Small intestine (tissue), 7 donors: ENCODE data around the gene IL17D. TPM values are rescaled to one million over a fixed set of nuclear protein-coding genes. Genes with fewer than 3 reads are reported as not detected.

Experiments
- DNase-seq, 2 donors: peaks; one replicate each; pipeline versions ENCODE4 v3.0.0 to v3.0.0-alpha.2; 2013
- FAIRE-seq: peaks from 2 replicates; lab custom pipeline; 2012; peaks lifted over from hg19 to GRCh38; lab: Jason Lieb, UNC
- H3K27ac ChIP-seq, 3 donors: one replicate each; pipeline ENCODE4 v1.5.1; 2013; ENCODE audit warnings: low read length in 2 of 3, mild to moderate bottlenecking in 2 of 3, control low read depth in 1 of 3, inconsistent platforms in 1 of 3, low read depth in 1 of 3, moderate library complexity in 1 of 3
- H3K27me3 ChIP-seq, 3 donors: one replicate each; pipeline ENCODE4 v1.6.1; 2013; ENCODE audit warnings: low read length in 3 of 3, inconsistent platforms in 1 of 3; ENCODE audit not compliant: control insufficient read depth in 3 of 3, insufficient read depth in 3 of 3
- H3K36me3 ChIP-seq, 3 donors: one replicate each; pipeline ENCODE4 v1.6.1; 2013; ENCODE audit warnings: low read length in 3 of 3, inconsistent platforms in 1 of 3, low read depth in 1 of 3, mild to moderate bottlenecking in 1 of 3, moderate library complexity in 1 of 3; ENCODE audit not compliant: control insufficient read depth in 3 of 3, insufficient read depth in 2 of 3
- H3K4me1 ChIP-seq, 3 donors: one replicate each; pipeline ENCODE4 v1.6.1; 2013; ENCODE audit warnings: low read length in 2 of 3, inconsistent platforms in 1 of 3, low read depth in 1 of 3, mild to moderate bottlenecking in 1 of 3, moderate library complexity in 1 of 3; ENCODE audit not compliant: control insufficient read depth in 3 of 3, insufficient read depth in 2 of 3
- H3K4me3 ChIP-seq, 3 donors: one replicate each; pipeline ENCODE4 v1.5.1; 2013; ENCODE audit warnings: low read length in 3 of 3, control low read depth in 1 of 3, inconsistent platforms in 1 of 3, low read depth in 1 of 3, mild to moderate bottlenecking in 1 of 3, moderate library complexity in 1 of 3
- H3K9me3 ChIP-seq, 2 donors: one replicate each; pipeline ENCODE4 v1.6.1; 2013; ENCODE audit warnings: low read depth in 1 of 2, low read length in 1 of 2; ENCODE audit not compliant: control insufficient read depth in 2 of 2, insufficient read depth in 1 of 2
- WGBS, 3 donors: extraction: QIAGEN DNeasy Blood & Tissue Kit; methylation state at CpG; one replicate each; pipeline ENCODE4 v1.1.7; 2013; 5-methylcytosine and 5-hydroxymethylcytosine counted together
- polyA plus RNA-seq, 4 donors: library from polyadenylated mRNA; stranded (reverse) in 3 of 4; unstranded in 1 of 4; fragments of 200-250 nt in 3 of 4; fragments of 120-200 nt in 1 of 4; gene quantifications; one replicate each; pipeline versions ENCODE4 v1.2.1 to v1.2.3, GENCODE V29; 2013
- donor health status: healthy with polysubstance abuse.
- donor health status: control.
- donor health status: control.
- donor health status: Bipolar disorder and iron deficiency.
- donor health status: healthy.

IL17D gene
- polyA plus RNA-seq, 4 donors, result 1.7 to 28.4 (median 2.0) TPM

DNA sequence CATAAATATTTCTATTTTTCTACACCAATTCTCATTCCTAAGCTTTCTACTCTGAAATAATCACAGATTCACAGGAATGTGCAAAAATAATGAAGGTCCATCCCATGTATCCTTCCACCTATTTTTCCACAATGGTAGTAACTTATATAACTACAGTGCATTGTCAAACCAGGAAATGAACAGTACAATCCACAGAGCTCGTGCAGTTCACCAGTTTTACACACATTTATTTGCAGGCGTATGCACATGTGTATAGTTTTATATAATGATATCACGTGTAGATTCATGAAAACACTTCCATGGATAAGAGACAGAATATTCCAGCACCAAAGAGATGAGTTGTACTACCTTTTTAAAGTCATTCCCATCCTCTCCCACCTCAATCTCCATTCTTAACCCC is 57.4 kb downstream of the IL17D start:
- H3K36me3 ChIP-seq, result peaks cover 0 to 3% (median 0%) of the 10 kb centered on the region in 3 donors
- no peak overlapping the region for H3K4me3 ChIP-seq
- no peaks in the 10 kb centered on the region for H3K4me1 ChIP-seq
- 72 to 85% (median 79%) methylated on average over 3 of the region's 3 CpGs for WGBS, 3 donors
- peaks cover 0 to 14% of the 10 kb centered on the region in 2 donors for H3K9me3 ChIP-seq
- H3K27me3 ChIP-seq, result no peaks in the 10 kb centered on the region
- DNase-seq, result no peak
- no peak for FAIRE-seq
- no peak overlapping the region for H3K27ac ChIP-seq

DNA sequence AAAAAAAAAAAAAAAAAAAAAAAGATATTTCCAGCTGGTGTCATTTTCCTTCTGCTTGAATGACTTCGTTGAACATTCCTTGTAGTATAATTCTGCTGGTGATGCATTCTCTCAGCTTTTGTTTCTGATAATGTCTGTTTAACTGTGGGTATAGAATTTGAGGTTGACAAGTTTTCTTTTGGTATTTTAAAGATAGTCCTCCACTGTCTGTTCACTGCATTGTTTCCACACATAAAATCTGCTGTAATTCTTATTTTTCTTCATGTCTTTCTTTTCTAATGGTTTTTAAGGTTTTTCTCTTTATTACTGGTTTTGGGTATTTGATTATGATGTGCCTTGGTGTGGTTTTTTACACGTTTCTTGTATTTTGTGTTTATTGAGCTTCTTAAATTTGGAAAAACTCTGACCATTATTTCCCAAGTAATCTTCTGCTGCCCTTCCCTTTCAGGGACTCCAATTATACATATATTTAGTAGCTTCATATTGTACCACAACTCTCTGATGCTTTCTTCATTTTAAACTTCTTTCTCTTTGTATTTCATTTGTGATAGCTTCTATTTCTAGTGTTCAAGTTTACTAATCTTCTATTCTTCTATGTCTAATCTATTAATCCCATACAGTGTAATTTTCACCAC is 63.9 kb downstream of the IL17D start:
- no peaks in the 10 kb centered on the region for H3K4me1 ChIP-seq
- no peak for DNase-seq
- H3K27ac ChIP-seq, result no peak overlapping the region
- H3K27me3 ChIP-seq, result no peaks in the 10 kb centered on the region
- peaks cover 0 to 7% (median 0%) of the 10 kb centered on the region in 3 donors for H3K36me3 ChIP-seq
- H3K9me3 ChIP-seq, result peaks cover 0 to 22% of the 10 kb centered on the region in 2 donors
- no peak for FAIRE-seq
- 90 to 97% (median 95%) methylated on average over 2 of the region's 2 CpGs for WGBS, 3 donors
- H3K4me3 ChIP-seq, result no peak overlapping the region

DNA sequence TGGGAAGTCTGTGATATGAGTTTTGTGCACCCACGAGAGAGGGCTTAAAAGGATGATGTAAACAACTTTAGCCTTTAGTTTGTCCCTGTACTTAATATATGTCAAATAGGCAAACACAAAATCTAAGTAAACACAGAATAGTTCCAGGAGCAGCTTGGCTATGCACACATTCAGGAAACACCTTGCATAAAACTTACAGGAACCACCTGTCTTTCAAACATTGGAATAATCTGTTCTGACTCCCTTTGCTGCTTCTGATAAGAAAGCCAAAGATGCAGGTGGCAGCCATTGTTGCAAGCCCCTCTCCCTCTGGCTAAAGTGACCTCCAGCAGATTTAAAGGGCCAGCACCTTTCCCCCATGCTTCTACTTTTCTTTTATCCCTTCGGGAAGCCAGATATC is 65.6 kb downstream of the IL17D start:
- WGBS, 3 donors, result 77 to 91% (median 91%) methylated on average over 2 of the region's 2 CpGs
- peak in 1 of 2 donors; percentile 6 for DNase-seq
- FAIRE-seq, result no peak

DNA sequence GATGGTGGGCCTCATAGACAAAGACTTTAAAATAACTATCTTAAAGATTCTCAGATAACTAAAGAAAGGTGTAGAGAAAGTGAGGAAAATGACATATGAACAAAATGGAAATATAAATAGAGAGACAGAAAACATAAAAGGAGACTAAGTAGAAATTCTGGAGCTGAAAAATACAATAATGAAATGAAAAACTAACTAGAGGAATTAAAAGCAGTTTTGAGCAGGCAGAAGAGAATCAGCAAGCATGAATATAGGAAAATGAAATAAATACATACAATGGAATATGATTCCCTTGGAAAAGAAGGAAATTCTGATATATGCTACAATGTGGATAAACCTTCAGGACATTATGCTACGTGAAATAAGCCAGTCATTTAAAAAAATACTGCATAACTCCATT is 66.3 kb downstream of the IL17D start:
- no peak overlapping the region for H3K4me3 ChIP-seq
- H3K27ac ChIP-seq, result no peak overlapping the region
- H3K9me3 ChIP-seq, result peaks cover 0 to 22% of the 10 kb centered on the region in 2 donors
- DNase-seq (no peak), FAIRE-seq (no peak)
- peaks cover 0 to 3% (median 0%) of the 10 kb centered on the region in 3 donors for H3K4me1 ChIP-seq
- 92 to 100% (median 97%) methylated on average over 1 of the region's 1 CpG for WGBS, 3 donors
- peaks cover 0 to 7% (median 0%) of the 10 kb centered on the region in 3 donors for H3K36me3 ChIP-seq
- no peaks in the 10 kb centered on the region for H3K27me3 ChIP-seq

More for the DNA sequence above, 65.6 kb downstream of the IL17D start:
- no peak overlapping the region for H3K27ac ChIP-seq
- H3K4me1 ChIP-seq, result peaks cover 0 to 3% (median 0%) of the 10 kb centered on the region in 3 donors
- peaks cover 0 to 22% of the 10 kb centered on the region in 2 donors for H3K9me3 ChIP-seq
- H3K4me3 ChIP-seq, result no peak overlapping the region
- no peaks in the 10 kb centered on the region for H3K27me3 ChIP-seq
- peaks cover 0 to 7% (median 0%) of the 10 kb centered on the region in 3 donors for H3K36me3 ChIP-seq

Other genes with a start within 250 kb of the IL17D start
- gene CRYL1, start 177.8 kb upstream of the IL17D start, polyA plus RNA-seq, result 100 to 1,000 TPM; 136 to 372 (median 263) TPM
- 10 to 100 TPM; 11.0 to 21.4 (median 13.5) TPM for gene IFT88, start 136.5 kb upstream of the IL17D start, polyA plus RNA-seq
- 10 to 100 TPM in 1 of 4 donors, 1 to 10 TPM in 3; 2.5 to 10.5 (median 6.1) TPM for gene EEF1AKMT1, start 70.3 kb downstream of the IL17D start, polyA plus RNA-seq
- gene XPO4, start 199.0 kb downstream of the IL17D start, polyA plus RNA-seq, result 10 to 100 TPM in 1 of 4 donors, 1 to 10 TPM in 3; 1.3 to 10.7 (median 3.0) TPM